Mononuclear cell (primary cell): ENCODE results near the gene ARHGEF5. TPM values are rescaled to one million over a fixed set of nuclear protein-coding genes. Genes with fewer than 3 reads are reported as not detected.

Experiments used
- total RNA-seq: library from RNA; depleted of rRNA; stranded (reverse); fragments of >200 nt; gene quantifications from one replicate; pipeline ENCODE4 v1.2.3, GENCODE V29; 2012

ARHGEF5 gene
- total RNA-seq, 1 donor, result 5.1 TPM

Other genes with a start within 250 kb of the ARHGEF5 start
- not detected for gene OR2A2, start 245.8 kb upstream of the ARHGEF5 start, total RNA-seq
- gene OR2A14, start 232.2 kb upstream of the ARHGEF5 start, total RNA-seq, result not detected
- gene CTAGE4, start 171.9 kb upstream of the ARHGEF5 start, total RNA-seq, result 2.0 TPM
- gene ARHGEF35, start 159.6 kb upstream of the ARHGEF5 start, total RNA-seq, result 1.2 TPM
- 0.10 TPM for gene OR2A42, start 115.8 kb upstream of the ARHGEF5 start, total RNA-seq
- 3.6 TPM for gene OR2A7, start 90.6 kb upstream of the ARHGEF5 start, total RNA-seq
- gene CTAGE8, start 86.1 kb upstream of the ARHGEF5 start, total RNA-seq, result 0.73 TPM
- gene OR2A1, start 43.0 kb upstream of the ARHGEF5 start, total RNA-seq, result not detected
- gene NOBOX, start 48.3 kb downstream of the ARHGEF5 start, total RNA-seq, result not detected